Stimulated activated CD4-positive, alpha-beta T cell treated with anti-CD3 and anti-CD28 coated beads, Interleukin-12 subunit alpha, Interleukin-12 subunit beta, amount 100 ng/mL, for 48 hours (primary cell): ENCODE results near the gene ADAM23.

Experiments used
- DNase-seq, 3 donors: peaks; one replicate each; pipeline ENCODE4 v3.0.0-alpha.2; 2020; ENCODE audit warnings: low read depth in 2 of 3, low spot score in 1 of 3

ADAM23 gene

DNA sequence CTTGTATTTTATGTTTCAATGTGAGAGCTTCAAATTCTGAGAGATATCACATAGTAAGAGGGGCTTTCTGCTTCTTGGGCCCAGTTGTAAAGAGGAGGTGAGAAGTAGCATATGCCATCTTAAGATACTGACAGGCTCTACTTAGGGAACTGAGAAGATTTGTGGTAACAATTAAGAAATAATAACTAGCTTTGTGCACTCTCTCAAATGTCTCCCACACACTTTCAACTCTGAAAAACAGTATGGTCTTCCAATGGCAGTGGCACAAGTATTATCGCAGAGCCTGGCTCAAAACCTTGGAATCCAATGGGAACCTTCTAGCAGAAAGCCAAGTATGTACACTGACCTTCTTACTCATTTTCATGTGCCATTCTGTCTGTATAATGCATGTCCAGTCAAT is 118.6 kb downstream of the ADAM23 start:
- no peak for DNase-seq

- DNase-seq: no peak
These were observed 119.0 kb downstream of the ADAM23 start for GRCh38 chr2:206562375-206562774.

DNA sequence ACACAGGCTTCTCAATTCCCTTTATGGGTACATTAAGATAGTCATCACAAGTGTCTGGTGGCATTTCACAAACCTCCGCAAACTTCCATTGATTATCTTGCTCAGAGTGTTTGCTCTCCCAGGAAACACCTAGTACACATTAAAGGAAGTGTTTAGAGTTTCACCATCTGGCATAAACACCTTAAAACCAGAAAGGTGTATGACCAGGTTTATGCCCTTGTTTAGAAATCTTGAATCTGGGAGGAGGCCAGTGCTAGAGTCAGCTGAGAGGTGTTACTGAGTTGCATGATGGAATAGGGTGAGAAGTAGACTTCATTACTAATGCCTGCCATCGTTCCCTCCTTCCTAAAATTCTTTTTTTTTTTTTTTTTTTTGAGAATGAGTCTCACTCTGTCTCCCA is 120.0 kb downstream of the ADAM23 start:
- DNase-seq: no peak

DNA sequence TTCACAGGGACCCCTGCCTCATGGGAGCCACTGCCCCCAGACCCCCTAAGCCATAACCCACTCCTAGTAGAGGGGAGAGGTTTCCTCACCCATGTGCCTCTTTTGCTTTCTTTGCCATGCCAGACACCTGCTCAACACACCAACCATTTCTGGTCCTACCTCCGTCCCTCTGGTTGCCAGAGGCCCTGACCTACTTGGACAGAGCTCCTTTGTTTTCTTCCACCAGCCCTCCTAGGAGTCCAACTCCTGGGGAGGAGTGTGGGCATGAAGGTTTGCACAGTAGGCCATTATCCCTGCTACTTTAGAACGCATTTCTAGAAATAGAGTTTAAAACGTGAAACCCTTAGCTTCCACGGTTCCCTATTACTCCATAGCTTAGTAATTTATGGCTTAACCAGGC is 122.3 kb downstream of the ADAM23 start:
- no peak for DNase-seq

DNA sequence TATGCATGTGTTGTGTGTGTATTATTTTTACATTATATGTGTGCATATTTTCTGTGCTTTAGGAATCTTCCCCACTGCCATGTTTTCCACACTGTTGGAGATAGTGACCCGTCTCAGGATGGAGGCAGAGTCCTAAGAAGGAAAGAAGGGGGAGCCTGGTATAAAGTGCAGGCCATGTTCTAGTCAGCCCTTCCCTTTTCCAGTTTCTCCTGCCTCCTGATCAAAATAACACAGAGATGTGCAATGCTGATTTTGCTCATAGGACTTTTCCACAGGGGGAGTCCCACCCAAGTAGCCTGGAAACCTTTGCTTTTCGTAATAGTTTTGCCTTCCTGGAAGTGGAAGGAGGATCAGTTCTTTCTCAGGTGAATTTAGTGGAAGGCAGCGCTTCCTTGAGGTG is 126.1 kb downstream of the ADAM23 start:
- DNase-seq: no peak

- DNase-seq: no peak
These were observed 126.9 kb downstream of the ADAM23 start for GRCh38 chr2:206570199-206570598.

DNA sequence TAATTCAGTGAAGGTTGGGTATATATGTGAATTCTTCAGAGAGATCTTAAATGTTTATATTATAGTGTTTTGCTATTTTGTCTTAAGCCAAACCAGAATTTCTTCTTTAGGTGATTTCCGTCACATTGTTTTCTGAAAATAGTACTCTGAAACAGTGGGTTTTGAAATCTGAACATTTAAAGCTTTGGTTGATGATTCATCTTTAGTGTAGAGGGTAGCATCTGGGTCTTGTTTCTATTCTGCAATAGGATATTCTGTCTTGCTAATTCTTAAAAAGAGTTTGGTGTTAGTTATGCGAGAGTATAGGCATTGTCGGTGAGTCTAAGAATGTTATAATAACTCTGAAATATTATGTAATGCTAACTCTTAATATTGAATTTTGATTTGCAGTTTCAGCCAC is 129.4 kb downstream of the ADAM23 start:
- DNase-seq: no peak

DNA sequence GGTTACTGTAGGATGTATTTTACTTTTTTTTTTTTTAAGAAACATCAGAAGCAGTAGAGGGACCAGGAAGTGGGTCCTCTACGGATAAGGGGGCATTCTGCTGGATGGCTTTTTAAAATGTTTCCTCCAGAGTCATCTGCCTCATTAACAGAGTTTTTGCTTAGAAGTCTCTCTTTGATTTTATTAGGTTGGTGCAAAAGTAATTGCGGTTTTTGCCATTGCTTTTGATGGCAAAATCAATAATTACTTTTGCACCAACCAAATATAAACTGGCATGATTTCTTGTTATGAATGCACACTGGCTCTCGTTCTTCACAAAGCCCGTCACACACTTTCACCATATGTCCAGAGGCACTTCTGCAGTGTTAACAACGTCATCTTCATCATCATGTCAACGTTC is 130.5 kb downstream of the ADAM23 start:
- no peak for DNase-seq

GRCh38 chr2:206584323-206585116 is 141.2 kb downstream of the ADAM23 start:
- no peak for DNase-seq

DNA sequence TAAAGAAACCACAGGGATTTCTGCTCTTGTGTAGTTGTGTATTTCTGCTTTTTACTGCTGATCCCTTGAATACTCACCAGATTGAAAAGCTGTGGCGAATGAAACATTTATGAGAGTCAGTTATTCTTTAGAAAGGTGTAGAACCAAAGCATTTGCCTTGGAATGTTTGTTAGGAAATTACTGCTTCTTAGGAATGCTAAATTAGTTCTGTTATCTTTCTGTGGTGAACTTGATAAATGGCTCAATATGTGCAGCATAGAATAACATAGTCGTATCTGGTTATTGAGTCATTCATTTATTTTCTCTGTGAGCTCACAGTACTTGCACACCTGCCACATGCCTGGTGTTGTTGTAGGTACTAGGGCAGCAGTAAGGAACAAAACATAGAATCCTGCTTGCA is 142.0 kb downstream of the ADAM23 start:
- no peak for DNase-seq

- DNase-seq: no peak
These were observed 143.3 kb downstream of the ADAM23 start for GRCh38 chr2:206586609-206587008.

DNA sequence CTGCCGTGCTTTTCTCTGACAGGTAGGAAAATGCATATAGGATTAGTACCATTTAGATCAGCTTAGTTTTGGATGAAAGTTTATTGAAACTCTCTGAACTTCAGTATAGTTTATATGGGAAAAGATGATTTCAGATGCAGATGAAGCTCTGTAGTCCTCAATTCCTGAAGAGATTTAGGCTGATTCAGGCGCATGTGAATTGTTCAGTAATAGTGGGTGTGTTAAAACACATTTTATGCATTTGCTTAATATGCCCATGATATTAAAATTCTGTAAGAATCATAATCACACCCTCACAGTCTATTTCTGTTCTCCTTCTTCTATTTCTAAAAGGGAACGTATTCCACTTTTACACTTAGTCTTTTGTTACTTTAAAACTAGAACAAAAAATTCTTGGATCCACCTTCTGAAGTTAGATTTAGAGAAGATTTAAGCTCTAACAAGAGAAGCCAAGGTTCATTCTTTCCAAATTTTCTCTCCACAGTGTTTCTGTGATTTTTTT is 154.4 kb downstream of the ADAM23 start:
- no peak for DNase-seq

- no peak for DNase-seq
These were observed 159.9 kb downstream of the ADAM23 start for GRCh38 chr2:206603243-206603642.

- no peak for DNase-seq
These were observed 167.1 kb downstream of the ADAM23 start for GRCh38 chr2:206610451-206610850.

DNA sequence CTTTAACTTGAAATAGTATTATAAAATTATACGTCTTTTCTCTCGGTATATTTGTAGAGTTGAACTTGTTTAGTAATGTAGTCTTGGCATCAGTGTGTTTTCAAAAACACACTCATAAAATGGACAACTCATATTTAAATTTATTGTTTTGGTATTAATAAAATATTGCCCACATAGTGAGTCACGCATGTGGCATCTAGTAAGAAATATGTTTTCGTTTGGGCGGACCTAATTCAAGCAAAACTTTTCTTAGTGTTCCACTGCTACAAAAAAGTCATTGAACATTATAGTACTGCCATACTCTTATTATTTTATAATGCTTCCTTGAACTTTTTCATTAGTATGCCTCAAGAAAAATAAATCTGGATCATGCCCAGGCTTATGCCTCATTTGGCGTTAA is 167.9 kb downstream of the ADAM23 start:
- no peak for DNase-seq

GRCh38 chr2:206611736-206612135 is 168.4 kb downstream of the ADAM23 start:
- no peak for DNase-seq

DNA sequence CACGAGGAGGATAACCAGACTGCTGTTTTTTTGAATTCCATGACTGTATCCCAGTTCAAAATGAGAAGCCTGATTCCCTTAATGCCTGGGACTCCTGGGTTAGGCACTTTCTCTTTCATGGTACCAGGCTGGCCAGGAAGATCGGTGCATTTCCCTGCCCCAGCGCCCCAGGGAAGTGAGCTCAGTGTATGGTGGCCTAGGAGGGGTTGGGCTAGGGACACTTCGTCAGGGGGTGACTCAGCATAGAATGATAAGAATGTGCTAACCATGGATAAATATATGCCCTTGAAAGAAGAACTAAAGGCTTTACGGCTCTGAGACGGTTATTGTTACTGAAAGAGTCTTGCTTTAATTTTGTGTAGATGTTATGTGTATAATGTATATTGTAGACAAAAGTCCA is 171.5 kb downstream of the ADAM23 start:
- no peak for DNase-seq

- no peak for DNase-seq
These were observed 172.2 kb downstream of the ADAM23 start for GRCh38 chr2:206615417-206616089.

DNA sequence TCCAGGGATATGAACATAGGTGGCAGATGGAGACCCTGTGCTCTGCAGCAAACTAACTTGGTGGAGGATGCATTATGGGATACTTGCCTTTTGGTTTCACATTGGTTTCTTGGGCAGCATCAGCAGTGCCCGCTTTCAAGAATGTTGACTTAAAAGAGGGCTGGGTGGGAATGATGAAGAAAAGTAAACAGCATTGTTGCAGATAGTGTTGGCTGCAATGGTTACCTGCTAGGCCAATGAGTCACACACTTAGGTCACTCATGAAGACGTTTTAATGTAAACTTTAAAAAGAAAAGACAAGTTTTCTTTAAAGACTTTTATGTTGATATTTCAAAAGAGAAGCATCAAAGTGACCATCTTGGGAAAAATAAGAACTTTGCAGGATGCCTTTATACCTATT is 172.8 kb downstream of the ADAM23 start:
- no peak for DNase-seq

DNA sequence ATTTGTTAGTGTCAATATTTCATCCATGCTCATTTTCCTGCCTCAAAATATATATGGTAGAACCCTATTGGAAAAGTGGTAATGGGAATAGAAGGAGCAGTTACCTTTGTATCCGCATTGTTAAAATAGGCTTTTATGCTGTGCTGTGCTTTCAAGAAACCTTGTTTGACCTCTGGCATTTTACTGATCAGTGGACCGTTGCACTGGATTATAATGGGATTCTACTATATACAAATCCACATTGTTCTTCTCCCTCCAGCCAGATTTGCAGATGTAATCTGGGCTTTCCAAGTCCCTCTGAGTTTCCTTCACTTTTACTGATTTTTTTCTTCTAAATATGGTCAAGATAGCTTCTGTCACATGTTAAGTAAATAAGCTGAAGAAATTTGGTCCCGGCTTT is 175.7 kb downstream of the ADAM23 start:
- no peak for DNase-seq

DNA sequence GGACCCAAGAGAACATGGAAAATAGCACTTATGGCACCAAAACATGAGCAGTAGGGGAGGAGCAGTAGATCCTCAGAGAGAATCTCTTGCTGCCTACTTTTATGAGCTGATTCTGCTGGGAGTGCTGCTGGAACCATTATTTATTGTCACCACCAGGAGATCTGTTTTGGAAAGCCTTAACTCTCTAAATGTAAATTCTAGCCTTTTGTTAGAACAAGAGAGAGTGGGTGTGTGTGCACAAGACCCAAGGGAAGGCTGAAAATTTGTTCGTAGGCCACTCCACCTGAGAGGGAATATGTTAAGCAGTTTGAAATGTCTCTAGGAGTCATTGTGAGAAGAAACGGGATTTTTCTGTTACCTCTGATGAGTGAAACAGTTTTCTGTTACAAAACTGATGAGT is 182.8 kb downstream of the ADAM23 start:
- no peak for DNase-seq

GRCh38 chr2:206627632-206628031 is 184.3 kb downstream of the ADAM23 start:
- no peak for DNase-seq

GRCh38 chr2:206631340-206631739 is 188.0 kb downstream of the ADAM23 start:
- DNase-seq: no peak
